Measurements from ENCODE around the gene GLTPD2. TPM values are rescaled to one million over a fixed set of nuclear protein-coding genes. Genes with fewer than 3 reads are reported as not detected.

GLTPD2 gene
- total RNA-seq, 1 donor: not detected

DNA sequence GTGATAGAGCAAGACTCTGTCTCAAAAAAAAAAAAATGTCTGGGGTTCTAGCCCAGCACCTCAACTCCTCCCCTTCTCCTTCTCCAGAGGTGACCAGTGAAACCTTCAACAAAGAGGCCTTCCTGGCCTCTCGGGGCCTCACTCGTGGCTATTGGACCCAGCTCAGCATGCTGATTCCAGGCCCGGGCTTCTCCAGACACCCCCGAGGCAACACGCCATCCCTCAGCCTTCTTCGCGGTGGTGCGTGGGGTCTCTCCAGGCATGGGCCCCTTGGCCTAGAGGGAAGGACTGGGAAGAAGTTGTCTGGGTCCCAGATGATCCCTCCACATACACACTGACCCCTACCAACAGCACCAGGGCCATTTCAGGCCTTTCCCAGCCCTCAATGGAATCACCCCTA, 45.5 kb upstream of the GLTPD2 start:
- TF ChIP-seq, protein P1, sequence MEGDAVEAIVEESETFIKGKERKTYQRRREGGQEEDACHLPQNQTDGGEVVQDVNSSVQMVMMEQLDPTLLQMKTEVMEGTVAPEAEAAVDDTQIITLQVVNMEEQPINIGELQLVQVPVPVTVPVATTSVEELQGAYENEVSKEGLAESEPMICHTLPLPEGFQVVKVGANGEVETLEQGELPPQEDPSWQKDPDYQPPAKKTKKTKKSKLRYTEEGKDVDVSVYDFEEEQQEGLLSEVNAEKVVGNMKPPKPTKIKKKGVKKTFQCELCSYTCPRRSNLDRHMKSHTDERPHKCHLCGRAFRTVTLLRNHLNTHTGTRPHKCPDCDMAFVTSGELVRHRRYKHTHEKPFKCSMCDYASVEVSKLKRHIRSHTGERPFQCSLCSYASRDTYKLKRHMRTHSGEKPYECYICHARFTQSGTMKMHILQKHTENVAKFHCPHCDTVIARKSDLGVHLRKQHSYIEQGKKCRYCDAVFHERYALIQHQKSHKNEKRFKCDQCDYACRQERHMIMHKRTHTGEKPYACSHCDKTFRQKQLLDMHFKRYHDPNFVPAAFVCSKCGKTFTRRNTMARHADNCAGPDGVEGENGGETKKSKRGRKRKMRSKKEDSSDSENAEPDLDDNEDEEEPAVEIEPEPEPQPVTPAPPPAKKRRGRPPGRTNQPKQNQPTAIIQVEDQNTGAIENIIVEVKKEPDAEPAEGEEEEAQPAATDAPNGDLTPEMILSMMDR (IDR thresholded peaks at IDR 0.05; ENCODE audit: extremely low read depth, low read depth, low read length): no peak
- H3K4me1 ChIP-seq (ENCODE audit: insufficient read depth, low read length): peaks cover 10% of the 10 kb centered on the region
- H3K9me3 ChIP-seq (ENCODE audit: low read depth, low read length): no peaks in the 10 kb centered on the region
- no peaks in the 10 kb centered on the region for H4K20me1 ChIP-seq (ENCODE audit: insufficient read depth, low read length)
- H3K27ac ChIP-seq (ENCODE audit: low read depth, low read length): no peak overlapping the region
- no peak for DNase-seq (ENCODE audit: insufficient read length, low spot score, missing footprints)
- H3K27me3 ChIP-seq (ENCODE audit: insufficient read depth, low read length): peaks cover 27% of the 10 kb centered on the region
- H3K4me2 ChIP-seq (ENCODE audit: insufficient read depth, low read length): no peak overlapping the region
- H2AFZ ChIP-seq (ENCODE audit: low read length): no peak overlapping the region
- H3K79me2 ChIP-seq (ENCODE audit: insufficient read depth, low read length): no peaks in the 10 kb centered on the region
- no peak overlapping the region for H3K4me3 ChIP-seq (ENCODE audit: insufficient read depth, low read length)
- no peaks in the 10 kb centered on the region for H3K36me3 ChIP-seq (ENCODE audit: insufficient read depth, low read length)

DNA sequence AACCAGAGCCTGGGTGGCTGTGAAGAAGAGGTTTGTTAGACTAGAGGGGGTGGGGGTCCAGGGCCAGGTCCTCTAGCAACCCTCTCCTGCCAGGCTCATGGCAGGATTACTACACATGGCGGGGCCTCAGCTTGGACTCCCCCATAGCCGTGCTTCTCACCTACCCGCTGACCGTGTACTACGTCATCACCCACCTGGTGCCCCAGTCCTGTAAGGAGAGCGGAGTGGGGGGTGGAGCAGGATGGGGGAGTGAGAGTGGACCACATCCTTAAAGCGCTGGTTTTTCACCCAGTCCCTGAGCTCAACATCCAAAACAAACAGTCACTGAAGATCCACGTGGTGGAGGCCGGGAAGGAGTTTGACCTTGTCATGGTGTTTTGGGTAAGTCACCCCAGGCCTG, 44.9 kb upstream of the GLTPD2 start:
- Histone ChIP-seq H3K4me2 (ENCODE audit: insufficient read depth, low read length) (no peak overlapping the region), H3K79me2 (ENCODE audit: insufficient read depth, low read length) (no peaks in the 10 kb centered on the region), H3K27me3 (ENCODE audit: insufficient read depth, low read length) (peaks cover 27% of the 10 kb centered on the region), H3K4me3 (ENCODE audit: insufficient read depth, low read length) (no peak overlapping the region), H3K36me3 (ENCODE audit: insufficient read depth, low read length) (no peaks in the 10 kb centered on the region), H3K27ac (ENCODE audit: low read depth, low read length) (no peak overlapping the region), H3K4me1 (ENCODE audit: insufficient read depth, low read length) (peaks cover 4% of the 10 kb centered on the region), H2AFZ (ENCODE audit: low read length) (no peak overlapping the region), H3K9me3 (ENCODE audit: low read depth, low read length) (no peaks in the 10 kb centered on the region), H4K20me1 (ENCODE audit: insufficient read depth, low read length) (no peaks in the 10 kb centered on the region)
- DNase-seq (ENCODE audit: insufficient read length, low spot score, missing footprints): no peak
- TF ChIP-seq, protein P1 (IDR thresholded peaks at IDR 0.05; ENCODE audit: extremely low read depth, low read depth, low read length): no peak

DNA sequence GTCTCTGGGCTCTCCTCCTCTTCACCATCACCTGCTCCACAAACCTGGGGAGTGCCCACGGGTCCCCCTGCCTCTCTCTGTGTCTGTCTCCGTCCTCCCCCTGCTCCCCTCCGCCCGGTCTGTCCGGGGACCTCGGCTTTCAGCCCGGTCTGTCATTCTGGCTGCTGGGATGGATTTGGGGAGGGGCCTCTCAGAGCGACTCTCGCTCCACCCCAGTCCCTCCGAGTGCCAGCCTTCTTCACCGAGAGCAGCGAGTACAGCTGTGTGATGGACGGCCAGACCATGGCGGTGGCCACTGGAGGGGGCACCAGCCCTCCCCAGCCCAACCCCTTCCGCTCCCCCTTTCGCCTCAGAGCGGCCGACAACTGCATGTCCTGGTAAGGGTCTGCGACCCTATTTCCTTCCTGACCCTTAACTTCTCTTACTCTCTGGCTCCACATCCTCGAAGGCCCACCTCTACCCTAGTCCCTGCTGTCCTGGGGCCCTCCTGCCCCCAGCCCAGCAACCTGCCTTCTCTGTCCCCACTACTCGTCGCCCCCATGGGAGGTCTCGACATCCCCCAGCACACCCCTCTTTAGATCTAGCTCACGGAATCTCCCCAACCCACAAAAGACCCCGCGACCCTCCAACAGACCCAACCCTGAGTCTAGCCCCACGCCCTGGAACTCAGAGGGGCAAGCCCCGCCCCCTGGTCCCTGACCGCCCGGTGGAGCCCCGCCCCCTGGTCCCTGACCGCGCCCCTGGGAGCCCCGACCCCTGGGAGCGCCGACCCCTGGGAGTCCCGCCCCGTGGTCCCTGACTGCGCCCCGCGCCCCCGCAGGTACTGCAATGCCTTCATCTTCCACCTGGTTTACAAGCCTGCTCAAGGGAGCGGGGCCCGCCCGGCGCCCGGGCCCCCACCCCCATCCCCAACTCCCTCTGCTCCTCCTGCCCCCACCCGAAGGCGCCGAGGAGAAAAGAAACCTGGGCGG, 43.5 kb upstream of the GLTPD2 start:
- H3K9me3 ChIP-seq (ENCODE audit: low read depth, low read length): no peaks in the 10 kb centered on the region
- no peaks in the 10 kb centered on the region for H3K79me2 ChIP-seq (ENCODE audit: insufficient read depth, low read length)
- no peak overlapping the region for H3K4me2 ChIP-seq (ENCODE audit: insufficient read depth, low read length)
- H3K4me3 ChIP-seq (ENCODE audit: insufficient read depth, low read length): no peak overlapping the region
- H3K27me3 ChIP-seq (ENCODE audit: insufficient read depth, low read length): peaks cover 31% of the 10 kb centered on the region
- H4K20me1 ChIP-seq (ENCODE audit: insufficient read depth, low read length): no peaks in the 10 kb centered on the region
- H2AFZ ChIP-seq (ENCODE audit: low read length): no peak overlapping the region
- H3K36me3 ChIP-seq (ENCODE audit: insufficient read depth, low read length): no peaks in the 10 kb centered on the region
- H3K4me1 ChIP-seq (ENCODE audit: insufficient read depth, low read length): no peaks in the 10 kb centered on the region
- no peak for DNase-seq (ENCODE audit: insufficient read length, low spot score, missing footprints)
- TF ChIP-seq, protein P1 (IDR thresholded peaks at IDR 0.05; ENCODE audit: extremely low read depth, low read depth, low read length): no peak
- H3K27ac ChIP-seq (ENCODE audit: low read depth, low read length): no peak overlapping the region

DNA sequence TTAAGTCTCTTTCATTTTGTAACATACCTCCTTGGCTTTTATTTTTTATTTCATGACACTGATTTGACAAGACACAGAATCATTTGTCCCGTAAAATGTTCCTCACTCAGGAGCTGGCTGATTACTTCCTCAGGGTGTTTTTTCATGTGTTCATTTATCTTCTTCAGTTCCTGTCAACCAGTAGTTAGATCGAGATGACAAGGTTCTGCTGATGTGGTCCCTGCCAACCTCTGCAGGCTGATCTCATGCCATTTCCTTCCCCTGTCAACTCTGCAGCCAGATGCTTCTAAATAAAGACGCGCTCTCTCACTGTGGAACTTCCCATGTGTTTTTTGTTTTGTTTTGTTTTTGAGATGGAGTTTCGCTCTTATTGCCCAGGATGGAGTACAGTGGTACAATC, 40.9 kb upstream of the GLTPD2 start:
- H3K9me3 ChIP-seq (ENCODE audit: low read depth, low read length): no peaks in the 10 kb centered on the region
- no peak overlapping the region for H2AFZ ChIP-seq (ENCODE audit: low read length)
- no peaks in the 10 kb centered on the region for H3K36me3 ChIP-seq (ENCODE audit: insufficient read depth, low read length)
- no peak overlapping the region for H3K27ac ChIP-seq (ENCODE audit: low read depth, low read length)
- no peak overlapping the region for H3K4me3 ChIP-seq (ENCODE audit: insufficient read depth, low read length)
- H3K79me2 ChIP-seq (ENCODE audit: insufficient read depth, low read length): no peaks in the 10 kb centered on the region
- no peaks in the 10 kb centered on the region for H4K20me1 ChIP-seq (ENCODE audit: insufficient read depth, low read length)
- H3K4me2 ChIP-seq (ENCODE audit: insufficient read depth, low read length): no peak overlapping the region
- TF ChIP-seq, protein P1 (IDR thresholded peaks at IDR 0.05; ENCODE audit: extremely low read depth, low read depth, low read length): no peak
- no peaks in the 10 kb centered on the region for H3K4me1 ChIP-seq (ENCODE audit: insufficient read depth, low read length)
- DNase-seq (ENCODE audit: insufficient read length, low spot score, missing footprints): no peak
- H3K27me3 ChIP-seq (ENCODE audit: insufficient read depth, low read length): peaks cover 44% of the 10 kb centered on the region

Measured in osteoblast (primary cell).